Smooth muscle cell (in vitro differentiated cells): ENCODE data around the gene DCUN1D2. TPM values are rescaled to one million over a fixed set of nuclear protein-coding genes. Genes with fewer than 3 reads are reported as not detected.

Experiments used
- DNase-seq: peaks from one replicate; lab custom pipeline; 2025; ENCODE audit not compliant: unreplicated experiment; lab: John Stamatoyannopoulos, UW
- H2AFZ ChIP-seq: fragments of 200-600 bp; sonication (generic); 2 replicates; pipeline ENCODE4 v1.6.0; 2016; ENCODE audit warnings: antibody characterized with exemption, low read depth, mild to moderate bottlenecking
- H3F3A ChIP-seq: fragments of 200-600 bp; sonication (generic); 2 replicates; pipeline ENCODE4 v1.6.0; 2017; ENCODE audit warnings: antibody characterized with exemption, low read depth
- H3K27ac ChIP-seq: fragments of 200-600 bp; sonication (generic); 2 replicates; pipeline ENCODE4 v1.5.1; 2016; ENCODE audit warnings: low read depth, mild to moderate bottlenecking
- H3K27me3 ChIP-seq: fragments of 200-600 bp; sonication (generic); 2 replicates; pipeline ENCODE4 v1.6.1; 2016; ENCODE audit warnings: low read depth, mild to moderate bottlenecking
- H3K36me3 ChIP-seq: fragments of 200-600 bp; sonication (generic); 2 replicates; pipeline ENCODE4 v1.5.1; 2016; ENCODE audit warnings: low read depth
- H3K4me1 ChIP-seq: fragments of 200-600 bp; sonication (generic); 2 replicates; pipeline ENCODE4 v1.5.1; 2016; ENCODE audit warnings: low read depth
- H3K4me2 ChIP-seq: fragments of 200-600 bp; sonication (generic); 2 replicates; pipeline ENCODE4 v1.6.0; 2016; ENCODE audit warnings: mild to moderate bottlenecking
- H3K4me3 ChIP-seq: fragments of 200-600 bp; sonication (generic); 2 replicates; pipeline ENCODE4 v1.5.1; 2016; ENCODE audit warnings: mild to moderate bottlenecking
- H3K79me2 ChIP-seq: fragments of 200-600 bp; sonication (generic); 2 replicates; pipeline ENCODE4 v1.6.0; 2016; ENCODE audit warnings: low read depth, mild to moderate bottlenecking
- H3K9ac ChIP-seq: fragments of 200-600 bp; sonication (generic); 2 replicates; pipeline ENCODE4 v1.6.0; 2016; ENCODE audit warnings: low read depth
- H3K9me3 ChIP-seq: fragments of 200-600 bp; sonication (generic); replicated peaks from 2 replicates; pipeline ENCODE4 v1.5.1; 2016; ENCODE audit warnings: low read depth
- H4K20me1 ChIP-seq: fragments of 200-600 bp; sonication (generic); 2 replicates; pipeline ENCODE4 v1.6.0; 2016; ENCODE audit warnings: low read depth
- WGBS: methylation state at CpG from one replicate; pipeline ENCODE4 v1.1.7; 2016; ENCODE audit warnings: low lambda C conversion rate; 5-methylcytosine and 5-hydroxymethylcytosine counted together
- polyA plus RNA-seq: library from polyadenylated mRNA; unstranded; fragments of >200 nt; fragmentation: Nextera tagmentation; extraction: Ambion mirVana; gene quantifications from 2 replicates; pipeline ENCODE4 v1.2.1, GENCODE V29; 2016
- total RNA-seq: library from RNA; depleted of rRNA; stranded (reverse); fragments of >200 nt; gene quantifications from 2 replicates; pipeline ENCODE4 v1.2.3, GENCODE V29; 2014
- TF ChIP-seq, protein P1 (sequence below): fragments of 200-600 bp; sonication (generic); IDR thresholded peaks from 2 replicates; pipeline ENCODE4 v1.5.1; 2017; ENCODE audit warnings: borderline replicate concordance, mild to moderate bottlenecking, antibody characterized with exemption; ENCODE audit not compliant: insufficient read depth, poor library complexity, severe bottlenecking

DCUN1D2 gene
- total and polyA plus RNA-seq, 2 experiments from 2014 or later, result 6.3 to 10.8 TPM

DNA sequence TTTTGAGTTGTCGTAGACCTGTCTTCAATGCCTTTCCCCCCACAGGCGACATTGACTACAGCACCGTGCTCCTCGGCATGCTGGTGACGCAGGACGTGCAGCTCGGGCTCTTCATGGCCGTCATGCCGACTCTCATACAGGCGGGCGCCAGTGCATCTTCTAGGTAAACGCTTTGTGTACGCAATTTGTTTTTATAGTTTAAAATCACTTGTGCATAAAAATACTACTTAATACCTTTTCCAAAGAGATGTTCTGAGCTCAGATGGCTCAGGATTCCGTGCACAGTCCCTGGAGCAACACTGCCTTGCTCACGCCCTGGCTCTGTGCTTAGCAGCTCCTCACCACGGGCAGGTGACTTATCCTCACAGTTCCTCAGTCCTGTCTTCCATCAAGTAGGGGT lies 30.1 kb upstream of the DCUN1D2 start:
- H3K9me3 ChIP-seq, result no peaks in the 10 kb centered on the region
- no peak for DNase-seq
- peaks cover 42% of the 10 kb centered on the region for H4K20me1 ChIP-seq
- H3K27me3 ChIP-seq, result no peaks in the 10 kb centered on the region
- TF ChIP-seq, protein P1, sequence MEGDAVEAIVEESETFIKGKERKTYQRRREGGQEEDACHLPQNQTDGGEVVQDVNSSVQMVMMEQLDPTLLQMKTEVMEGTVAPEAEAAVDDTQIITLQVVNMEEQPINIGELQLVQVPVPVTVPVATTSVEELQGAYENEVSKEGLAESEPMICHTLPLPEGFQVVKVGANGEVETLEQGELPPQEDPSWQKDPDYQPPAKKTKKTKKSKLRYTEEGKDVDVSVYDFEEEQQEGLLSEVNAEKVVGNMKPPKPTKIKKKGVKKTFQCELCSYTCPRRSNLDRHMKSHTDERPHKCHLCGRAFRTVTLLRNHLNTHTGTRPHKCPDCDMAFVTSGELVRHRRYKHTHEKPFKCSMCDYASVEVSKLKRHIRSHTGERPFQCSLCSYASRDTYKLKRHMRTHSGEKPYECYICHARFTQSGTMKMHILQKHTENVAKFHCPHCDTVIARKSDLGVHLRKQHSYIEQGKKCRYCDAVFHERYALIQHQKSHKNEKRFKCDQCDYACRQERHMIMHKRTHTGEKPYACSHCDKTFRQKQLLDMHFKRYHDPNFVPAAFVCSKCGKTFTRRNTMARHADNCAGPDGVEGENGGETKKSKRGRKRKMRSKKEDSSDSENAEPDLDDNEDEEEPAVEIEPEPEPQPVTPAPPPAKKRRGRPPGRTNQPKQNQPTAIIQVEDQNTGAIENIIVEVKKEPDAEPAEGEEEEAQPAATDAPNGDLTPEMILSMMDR, result no peak
- H3K4me1 ChIP-seq, result no peaks in the 10 kb centered on the region
- H3K4me2 ChIP-seq, result no peak overlapping the region
- WGBS, result 87% methylated on average over 16 of the region's 16 CpGs
- H3K4me3 ChIP-seq, result no peak overlapping the region
- H3K36me3 ChIP-seq, result no peaks in the 10 kb centered on the region
- H3K27ac ChIP-seq, result no peak overlapping the region
- no peak overlapping the region for H2AFZ ChIP-seq
- H3K79me2 ChIP-seq, result peaks cover 14% of the 10 kb centered on the region
- H3F3A ChIP-seq, result no peaks in the 10 kb centered on the region
- no peak overlapping the region for H3K9ac ChIP-seq

DNA sequence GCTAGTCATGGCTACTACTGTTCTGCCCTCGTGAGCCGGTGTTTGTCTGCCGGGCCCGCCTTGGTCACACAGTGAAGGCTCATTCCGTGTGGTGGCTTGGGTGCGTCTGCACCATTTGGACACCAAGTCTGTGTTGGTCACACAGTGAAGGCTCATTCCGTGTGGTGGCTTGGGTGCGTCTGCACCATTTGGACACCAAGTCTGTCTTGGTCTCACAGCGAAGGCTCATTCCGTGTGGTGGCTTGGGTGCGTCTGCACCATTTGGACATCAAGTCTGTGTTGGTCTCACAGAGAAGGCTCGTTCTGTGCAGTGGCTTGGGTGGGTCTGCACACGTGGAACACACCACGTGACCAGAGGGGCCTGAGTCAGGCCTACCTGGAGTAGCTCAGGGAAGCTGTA lies 29.0 kb upstream of the DCUN1D2 start:
- Histone ChIP-seq H3F3A (no peaks in the 10 kb centered on the region), H3K4me1 (no peaks in the 10 kb centered on the region), H3K4me3 (no peak overlapping the region), H3K79me2 (peaks cover 14% of the 10 kb centered on the region), H3K9me3 (no peaks in the 10 kb centered on the region), H2AFZ (no peak overlapping the region), H3K27me3 (no peaks in the 10 kb centered on the region), H3K9ac (no peak overlapping the region), H4K20me1 (peaks cover 35% of the 10 kb centered on the region), H3K27ac (no peak overlapping the region), H3K36me3 (no peaks in the 10 kb centered on the region), H3K4me2 (no peak overlapping the region)
- TF ChIP-seq, protein P1, result no peak
- 96% methylated on average over 14 of the region's 14 CpGs for WGBS
- no peak for DNase-seq

DNA sequence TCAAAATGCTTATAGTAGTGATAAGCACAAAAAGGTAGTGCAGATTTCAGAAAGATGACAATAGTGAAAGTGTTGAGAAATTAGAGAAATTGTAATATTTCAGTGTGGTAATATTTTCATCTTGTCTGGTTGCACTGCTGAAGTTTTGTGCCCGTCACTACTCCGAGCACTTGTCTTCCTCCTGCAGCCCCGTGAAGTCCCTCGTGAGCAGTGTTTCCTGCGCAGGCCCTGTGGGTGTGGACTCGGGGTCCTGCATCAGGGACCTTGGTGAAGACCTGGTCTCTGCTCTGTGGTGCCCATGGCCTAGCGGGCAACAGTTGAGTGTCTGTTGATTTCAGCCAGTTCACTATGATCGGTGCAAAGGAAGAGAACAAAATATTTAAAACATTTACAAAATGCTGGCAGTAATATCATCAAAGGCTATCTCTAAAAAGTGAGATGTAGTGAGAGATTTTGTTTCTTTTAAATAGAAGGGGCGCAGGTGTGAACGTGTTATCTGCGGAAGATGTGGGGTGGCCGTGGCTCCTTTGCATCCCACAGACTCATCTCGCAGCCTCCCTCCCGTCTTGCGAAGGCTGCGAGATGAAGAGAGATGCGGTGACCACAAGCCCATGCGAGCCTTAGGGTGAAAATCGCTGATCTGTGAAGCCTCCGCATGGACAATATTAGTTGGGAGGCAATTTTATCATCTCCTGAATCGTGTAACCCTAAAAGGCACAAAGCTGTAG lies 27.7 kb upstream of the DCUN1D2 start:
- Histone ChIP-seq H3K4me3 (no peak overlapping the region), H3F3A (no peaks in the 10 kb centered on the region), H4K20me1 (peaks cover 25% of the 10 kb centered on the region), H3K9ac (no peak overlapping the region), H3K9me3 (no peaks in the 10 kb centered on the region), H3K4me1 (no peaks in the 10 kb centered on the region), H2AFZ (no peak overlapping the region), H3K79me2 (peaks cover 4% of the 10 kb centered on the region), H3K4me2 (no peak overlapping the region), H3K27me3 (no peaks in the 10 kb centered on the region), H3K27ac (no peak overlapping the region), H3K36me3 (no peaks in the 10 kb centered on the region)
- WGBS, result 93% methylated on average over 21 of the region's 21 CpGs
- no peak for DNase-seq
- TF ChIP-seq, protein P1, result no peak

DNA sequence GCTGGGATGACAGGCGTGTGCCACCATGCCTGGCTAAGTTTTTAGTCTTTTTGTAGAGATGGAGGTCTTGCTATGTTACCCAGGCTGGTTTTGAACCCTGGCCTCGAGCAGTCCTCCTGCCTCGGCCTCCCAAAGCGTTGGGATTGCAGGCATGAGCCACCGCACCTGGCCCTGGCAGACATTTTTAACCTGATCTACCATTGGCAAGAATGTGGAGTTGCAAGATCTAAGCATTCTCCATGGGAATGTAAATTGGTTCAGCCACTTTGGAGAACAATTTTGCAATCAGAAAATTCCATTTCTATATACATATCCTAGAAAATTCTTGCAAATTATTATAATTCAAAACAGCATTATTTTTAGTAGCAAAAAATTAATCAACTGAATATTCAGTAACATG lies 24.3 kb upstream of the DCUN1D2 start:
- DNase-seq, result no peak
- H2AFZ ChIP-seq, result no peak overlapping the region
- no peaks in the 10 kb centered on the region for H3K79me2 ChIP-seq
- H3K27me3 ChIP-seq, result no peaks in the 10 kb centered on the region
- no peaks in the 10 kb centered on the region for H3F3A ChIP-seq
- H3K9me3 ChIP-seq, result no peaks in the 10 kb centered on the region
- no peaks in the 10 kb centered on the region for H3K36me3 ChIP-seq
- no peak overlapping the region for H3K4me3 ChIP-seq
- H3K27ac ChIP-seq, result no peak overlapping the region
- H3K4me2 ChIP-seq, result no peak overlapping the region
- 98% methylated on average over 5 of the region's 5 CpGs for WGBS
- no peaks in the 10 kb centered on the region for H3K4me1 ChIP-seq
- H4K20me1 ChIP-seq, result peaks cover 11% of the 10 kb centered on the region
- TF ChIP-seq, protein P1, result no peak
- H3K9ac ChIP-seq, result no peak overlapping the region
